Testis (tissue), 3 donors: Measurements from ENCODE around the gene TPSAB1. TPM values are rescaled to one million over a fixed set of nuclear protein-coding genes. Genes with fewer than 3 reads are reported as not detected.

Experiments used
- DNase-seq: peaks from one replicate; pipeline ENCODE4 v3.0.0-alpha.2; 2019
- H3K27ac ChIP-seq, 2 donors: fragments of 200-600 bp; sonication (generic); one replicate each; pipeline ENCODE4 v1.5.1; 2019
- H3K27me3 ChIP-seq: fragments of 200-600 bp; sonication (generic); one replicate; pipeline ENCODE4 v1.5.1; 2019
- H3K36me3 ChIP-seq: fragments of 200-600 bp; sonication (generic); one replicate; pipeline ENCODE4 v1.5.1; 2017; ENCODE audit warnings: low read depth; ENCODE audit errors: missing control alignments
- H3K4me1 ChIP-seq: fragments of 200-600 bp; sonication (generic); one replicate; pipeline ENCODE4 v1.5.1; 2019
- H3K4me3 ChIP-seq, 2 donors: fragments of 200-600 bp; sonication (generic); one replicate each; pipeline ENCODE4 v1.5.1; 2017 to 2019
- H3K9me3 ChIP-seq: fragments of 200-600 bp; sonication (generic); one replicate; pipeline ENCODE4 v1.5.1; 2017
- CTCF ChIP-seq, 3 experiments: fragments of 450-650 bp in 2 of 3; fragments of 200-600 bp in 1 of 3; sonication (generic) in 1 of 3; IDR thresholded peaks; one replicate each; pipeline ENCODE4 v1.5.1; 2016 to 2019; ENCODE audit warnings: antibody characterized with exemption in 3 of 3, mild to moderate bottlenecking in 2 of 3, moderate library complexity in 1 of 3
- POLR2A ChIP-seq: fragments of 450-650 bp; IDR thresholded peaks from one replicate; pipeline ENCODE4 v1.6.1; 2017; ENCODE audit warnings: antibody characterized with exemption, mild to moderate bottlenecking, moderate library complexity
- WGBS, 2 donors: methylation state at CpG; one replicate each; pipeline ENCODE4 v1.1.5; 2018; 5-methylcytosine and 5-hydroxymethylcytosine counted together
- intact Hi-C: fragments of 100-400 bp; cut with DNase I; formaldehyde crosslinking; loops from one replicate; pipeline ENCODE4 v1.15.1; 2023; ENCODE audit warnings: low total_unique reads
- polyA plus RNA-seq: library from polyadenylated mRNA; stranded (reverse); fragments of 350-450 nt; fragmentation: Illumina TruSeq; extraction: RNeasy Lipid Tissue Mini Kit (QIAGEN cat#74804); gene quantifications from one replicate; pipeline ENCODE4 v1.2.3, GENCODE V29; 2014; ENCODE audit warnings: low read depth, low replicate concordance; ENCODE audit not compliant: insufficient read depth
- total RNA-seq, 2 donors: library from RNA; depleted of rRNA; stranded (reverse); fragments of >200 nt; gene quantifications; one replicate each; pipeline ENCODE4 v1.2.3, GENCODE V29; 2016

Gene TPSAB1
- total and polyA plus RNA-seq, 3 donors from 2014 or later = 11.7 to 32.0 (median 12.2) TPM

- Histone ChIP-seq H3K36me3 (no peaks in the 10 kb centered on the region), H3K4me3 (no peak overlapping the region), H3K9me3 (no peaks in the 10 kb centered on the region), H3K27ac (no peak overlapping the region), H3K27me3 (no peaks in the 10 kb centered on the region), H3K4me1 (no peaks in the 10 kb centered on the region)
- intact Hi-C loops = no loop called here
- 82 to 95% methylated on average over 4 to 8 of the region's 8 CpGs for WGBS, 2 donors
- no peak for TF ChIP-seq POLR2A
- no peak for TF ChIP-seq CTCF (IDR thresholded peaks at IDR 0.05)
- no peak for DNase-seq
Measured at GRCh38 chr16:1213231-1213630, 27.3 kb upstream of the TPSAB1 start.

GRCh38 chr16:1213796-1214372 lies 26.6 kb upstream of the TPSAB1 start:
- Histone ChIP-seq H3K36me3 (no peaks in the 10 kb centered on the region), H3K9me3 (no peaks in the 10 kb centered on the region), H3K27me3 (no peaks in the 10 kb centered on the region), H3K4me3 (no peak overlapping the region), H3K27ac (no peak overlapping the region), H3K4me1 (no peaks in the 10 kb centered on the region)
- intact Hi-C loops = no loop called here
- WGBS, 2 donors = 83 to 96% methylated on average over 21 to 25 of the region's 25 CpGs
- TF ChIP-seq POLR2A = no peak
- TF ChIP-seq CTCF (IDR thresholded peaks at IDR 0.05) = no peak
- DNase-seq = no peak

GRCh38 chr16:1214719-1215118 lies 25.8 kb upstream of the TPSAB1 start:
- no peak for DNase-seq
- 71 to 87% methylated on average over 3 to 16 of the region's 16 CpGs for WGBS, 2 donors
- Histone ChIP-seq H3K4me3 (no peak overlapping the region), H3K27me3 (no peaks in the 10 kb centered on the region), H3K4me1 (no peaks in the 10 kb centered on the region), H3K9me3 (no peaks in the 10 kb centered on the region), H3K27ac (no peak overlapping the region), H3K36me3 (no peaks in the 10 kb centered on the region)
- TF ChIP-seq POLR2A (no peak), CTCF (IDR thresholded peaks at IDR 0.05) (no peak)
- intact Hi-C loops = no loop called here

DNA sequence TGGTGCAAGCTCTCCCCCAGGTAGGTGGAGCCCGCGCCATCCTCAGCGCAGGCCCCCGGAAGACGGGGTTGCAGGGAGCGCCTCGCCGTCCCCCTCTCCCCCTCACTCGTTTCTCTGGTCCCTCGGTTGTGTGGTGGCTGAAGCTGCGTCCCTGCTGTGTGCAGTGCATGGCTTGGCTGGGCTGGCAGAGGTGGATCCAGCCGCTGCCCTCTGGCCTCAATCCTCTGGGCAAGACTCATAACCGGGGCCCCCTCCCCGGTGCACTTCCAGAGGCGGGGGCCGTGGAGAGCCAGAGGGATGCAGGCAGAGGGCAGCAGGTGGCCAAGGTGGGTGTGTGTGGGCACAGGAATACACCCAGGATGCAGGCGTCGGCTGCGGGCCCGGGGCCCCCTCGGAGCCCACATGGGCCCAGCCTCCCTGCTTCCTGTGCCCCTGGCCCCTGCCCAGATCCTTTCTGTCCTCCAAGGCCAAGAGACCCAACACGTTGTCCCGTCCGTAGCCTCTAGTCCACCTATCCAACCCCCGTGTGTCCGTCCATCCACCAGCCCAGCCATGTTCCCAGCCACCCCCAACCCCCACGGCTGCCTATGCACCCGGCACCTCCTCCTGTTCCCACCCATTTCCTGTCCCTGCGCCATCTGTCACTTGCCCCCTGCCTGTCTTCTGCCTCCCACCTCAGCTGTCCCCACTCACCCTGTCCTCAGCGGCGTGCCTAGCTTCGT lies 24.8 kb upstream of the TPSAB1 start:
- intact Hi-C loops = no loop called here
- no peak overlapping the region for H3K4me3 ChIP-seq
- no peaks in the 10 kb centered on the region for H3K4me1 ChIP-seq
- 83 to 86% methylated on average over 30 to 32 of the region's 32 CpGs for WGBS, 2 donors
- TF ChIP-seq POLR2A (no peak), CTCF (IDR thresholded peaks at IDR 0.05) (no peak)
- no peaks in the 10 kb centered on the region for H3K27me3 ChIP-seq
- no peak overlapping the region for H3K27ac ChIP-seq
- DNase-seq = no peak
- H3K36me3 ChIP-seq = no peaks in the 10 kb centered on the region
- H3K9me3 ChIP-seq = no peaks in the 10 kb centered on the region

DNA sequence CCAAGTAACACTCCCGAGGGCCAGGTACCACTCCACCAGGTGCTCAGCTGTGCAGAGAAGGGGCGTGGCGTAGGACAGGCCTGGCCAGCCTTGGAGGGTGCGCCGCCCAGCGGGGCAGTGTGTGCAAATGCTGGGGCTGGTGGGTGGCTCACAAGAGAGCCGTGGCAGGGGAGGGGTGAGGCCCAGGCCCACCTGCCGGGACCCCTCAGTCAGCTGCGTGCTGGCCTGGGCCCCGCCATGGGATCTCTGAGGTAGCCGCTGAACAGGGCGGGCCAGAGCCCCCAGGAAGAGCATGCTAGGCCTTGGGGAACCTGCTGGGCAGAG lies 24.2 kb upstream of the TPSAB1 start:
- no peaks in the 10 kb centered on the region for H3K9me3 ChIP-seq
- H3K4me1 ChIP-seq = no peaks in the 10 kb centered on the region
- H3K27me3 ChIP-seq = no peaks in the 10 kb centered on the region
- no peaks in the 10 kb centered on the region for H3K36me3 ChIP-seq
- H3K27ac ChIP-seq = no peak overlapping the region
- intact Hi-C loops = no loop called here
- 89 to 100% methylated on average over 2 to 12 of the region's 12 CpGs for WGBS, 2 donors
- TF ChIP-seq CTCF (IDR thresholded peaks at IDR 0.05) (no peak), POLR2A (no peak)
- H3K4me3 ChIP-seq = no peak overlapping the region
- DNase-seq = no peak
